IMR-90 (cell line): Measurements from ENCODE around the gene CNKSR3. TPM values are rescaled to one million over a fixed set of nuclear protein-coding genes. Genes with fewer than 3 reads are reported as not detected.

Source experiments
- ATAC-seq: fragments of 200-7000 bp; cut with Tn5 transposase; 2 replicates; pipeline ENCODE4 v1.9.1; 2020; ENCODE audit warnings: low read depth, mild to moderate bottlenecking, moderate library complexity
- Bru-seq: library from RNA; stranded (reverse); fragments of 400-500 nt; gene quantifications from one replicate; lab custom pipeline; 2021; lab: Mats Ljungman, UMichigan
- BruChase-seq, 2 experiments: library from RNA; stranded (reverse); fragments of 400-500 nt; gene quantifications; one replicate each; lab custom pipeline; 2021; lab: Mats Ljungman, UMichigan
- BruUV-seq: library from RNA; stranded (reverse); fragments of 400-500 nt; replicated peaks from 2 replicates; lab custom pipeline; 2021; lab: Mats Ljungman, UMichigan
- CTCF ChIA-PET: fragments of 300-600 bp; formaldehyde crosslinking; extraction: SDS; loops from one replicate; lab custom pipeline; 2021; ENCODE audit warnings: antibody characterized with exemption; lab: Yijun Ruan, JAX
- POLR2A ChIA-PET: fragments of 300-600 bp; sonication (Branson Sonifier 250); formaldehyde crosslinking; loops from one replicate; lab custom pipeline; 2022; ENCODE audit warnings: antibody characterized with exemption; ENCODE audit not compliant: unreplicated experiment; lab: Charles Lee
- DNase-seq: peaks from one replicate; pipeline ENCODE4 v3.0.0; 2013
- H2AFZ ChIP-seq: replicated peaks from 2 replicates; pipeline ENCODE3; 2013; ENCODE audit warnings: low read length, mild to moderate bottlenecking; ENCODE audit not compliant: poor library complexity
- H2AK5ac ChIP-seq: 2 replicates; pipeline ENCODE4 v1.6.1; 2013; ENCODE audit warnings: low read depth, low read length, inconsistent platforms
- H2AK9ac ChIP-seq: replicated peaks from 2 replicates; pipeline ENCODE3; 2013; ENCODE audit warnings: mild to moderate bottlenecking, low read depth, low read length, moderate library complexity; ENCODE audit not compliant: poor library complexity
- H2BK120ac ChIP-seq: 2 replicates; pipeline ENCODE4 v1.6.1; 2013; ENCODE audit warnings: low read depth, low read length, inconsistent platforms
- H2BK15ac ChIP-seq: 3 replicates; pipeline ENCODE4 v1.6.1; 2013; ENCODE audit warnings: low read depth, low read length, inconsistent platforms
- H2BK20ac ChIP-seq: 2 replicates; pipeline ENCODE4 v1.6.1; 2013; ENCODE audit warnings: low read depth, mild to moderate bottlenecking, inconsistent platforms, low read length, moderate library complexity
- H2BK5ac ChIP-seq: 2 replicates; pipeline ENCODE4 v1.6.1; 2013; ENCODE audit warnings: mild to moderate bottlenecking, low read depth, low read length, inconsistent platforms; ENCODE audit not compliant: poor library complexity, severe bottlenecking
- H3K14ac ChIP-seq: replicated peaks from 2 replicates; pipeline ENCODE4 v1.6.1; 2013; ENCODE audit warnings: low read depth, low read length, inconsistent platforms
- H3K18ac ChIP-seq: 2 replicates; pipeline ENCODE4 v1.6.1; 2013; ENCODE audit warnings: low read depth, low read length, control low read depth
- H3K23ac ChIP-seq: 2 replicates; pipeline ENCODE4 v1.6.1; 2013; ENCODE audit warnings: low read depth, low read length, inconsistent platforms
- H3K27ac ChIP-seq: 2 replicates; pipeline ENCODE4 v1.5.1; 2013; ENCODE audit warnings: mild to moderate bottlenecking, control low read depth, low read length; ENCODE audit not compliant: insufficient read depth
- H3K27me3 ChIP-seq: 2 replicates; pipeline ENCODE4 v1.6.1; 2013; ENCODE audit warnings: low read length; ENCODE audit not compliant: control insufficient read depth, insufficient read depth
- H3K36me3 ChIP-seq: 2 replicates; pipeline ENCODE4 v1.6.1; 2013; ENCODE audit warnings: low read length, mixed read lengths; ENCODE audit not compliant: control insufficient read depth, insufficient read depth
- H3K4ac ChIP-seq: 2 replicates; pipeline ENCODE4 v1.6.1; 2013; ENCODE audit warnings: low read depth, low read length, inconsistent platforms
- H3K4me1 ChIP-seq: 2 replicates; pipeline ENCODE4 v1.6.1; 2013; ENCODE audit warnings: low read length, mixed read lengths; ENCODE audit not compliant: control insufficient read depth, insufficient read depth
- H3K4me2 ChIP-seq: 2 replicates; pipeline ENCODE4 v1.6.1; 2013; ENCODE audit warnings: low read depth, mild to moderate bottlenecking, control low read depth, low read length, moderate library complexity
- H3K4me3 ChIP-seq: 2 replicates; pipeline ENCODE4 v1.5.1; 2013; ENCODE audit warnings: low read depth, mild to moderate bottlenecking, control low read depth, low read length, moderate library complexity; ENCODE audit not compliant: insufficient read depth
- H3K56ac ChIP-seq: 2 replicates; pipeline ENCODE4 v1.6.1; 2013; ENCODE audit warnings: low read length, inconsistent platforms; ENCODE audit not compliant: insufficient read depth; ENCODE audit errors: extremely low read depth
- H3K79me1 ChIP-seq, 2 experiments: 2 replicates each; pipeline ENCODE4 v1.6.1; 2013; ENCODE audit warnings: low read length in 2 of 2, inconsistent platforms in 1 of 2, low read depth in 1 of 2
- H3K9ac ChIP-seq: 2 replicates; pipeline ENCODE4 v1.6.1; 2013; ENCODE audit warnings: low read depth, low read length, control low read depth
- H3K9me1 ChIP-seq: 2 replicates; pipeline ENCODE4 v1.6.1; 2013; ENCODE audit warnings: low read length, inconsistent platforms; ENCODE audit not compliant: insufficient read depth
- H3K9me3 ChIP-seq: 2 replicates; pipeline ENCODE4 v1.6.1; 2013; ENCODE audit warnings: low read length; ENCODE audit not compliant: control insufficient read depth, insufficient read depth
- H4K20me1 ChIP-seq: 2 replicates; pipeline ENCODE4 v1.6.1; 2013; ENCODE audit warnings: low read length, inconsistent platforms; ENCODE audit not compliant: insufficient read depth
- H4K5ac ChIP-seq: 2 replicates; pipeline ENCODE4 v1.6.1; 2013; ENCODE audit warnings: mild to moderate bottlenecking, low read depth, low read length, control low read depth
- H4K8ac ChIP-seq, 2 experiments: 2 replicates each; pipeline ENCODE4 v1.6.1; 2013; ENCODE audit warnings: low read depth in 2 of 2, low read length in 2 of 2, control low read depth in 1 of 2, inconsistent platforms in 1 of 2
- H4K91ac ChIP-seq: 2 replicates; pipeline ENCODE4 v1.6.1; 2013; ENCODE audit warnings: low read depth, low read length, inconsistent platforms; ENCODE audit not compliant: insufficient read depth
- BHLHE40 ChIP-seq: fragments of 150-350 bp; IDR thresholded peaks from 2 replicates; pipeline ENCODE4 v1.6.1; 2016; ENCODE audit warnings: mild to moderate bottlenecking, low read depth, low read length
- CEBPB ChIP-seq: IDR thresholded peaks from 2 replicates; pipeline ENCODE4 v1.6.1; 2012; ENCODE audit warnings: low read depth, low read length, improper control_type of control experiment
- CHD1 ChIP-seq: IDR thresholded peaks from 2 replicates; pipeline ENCODE4 v1.6.1; 2012; ENCODE audit warnings: low read depth, low read length, improper control_type of control experiment
- ELK1 ChIP-seq: fragments of 150-350 bp; IDR thresholded peaks from 2 replicates; pipeline ENCODE4 v1.6.1; 2016; ENCODE audit warnings: low read depth, mild to moderate bottlenecking, low read length, moderate library complexity, borderline replicate concordance
- MAFK ChIP-seq: IDR thresholded peaks from 2 replicates; pipeline ENCODE4 v1.6.1; 2012; ENCODE audit warnings: low read depth, low read length, improper control_type of control experiment
- MAZ ChIP-seq: IDR thresholded peaks from 2 replicates; pipeline ENCODE4 v1.6.1; 2012; ENCODE audit warnings: low read depth, mild to moderate bottlenecking, low read length, improper control_type of control experiment, moderate library complexity, borderline replicate concordance
- NFE2L2 ChIP-seq: fragments of 150-350 bp; IDR thresholded peaks from 2 replicates; pipeline ENCODE4 v1.6.1; 2016; ENCODE audit warnings: low read depth, mild to moderate bottlenecking, low read length
- POLR2A ChIP-seq: IDR thresholded peaks from 2 replicates; pipeline ENCODE4 v1.6.1; 2012; ENCODE audit warnings: mild to moderate bottlenecking, low read depth, low read length
- RAD21 ChIP-seq: IDR thresholded peaks from 2 replicates; pipeline ENCODE4 v1.6.1; 2012; ENCODE audit warnings: low read length, improper control_type of control experiment
- RCOR1 ChIP-seq: IDR thresholded peaks from 2 replicates; pipeline ENCODE4 v1.6.1; 2012; ENCODE audit warnings: mild to moderate bottlenecking, low read length, improper control_type of control experiment; ENCODE audit not compliant: insufficient replicate concordance
- RFX5 ChIP-seq: IDR thresholded peaks from 2 replicates; pipeline ENCODE4 v1.8.0; 2012; ENCODE audit warnings: low read depth, mild to moderate bottlenecking, low read length, moderate library complexity
- SMC3 ChIP-seq: fragments of 150-350 bp; IDR thresholded peaks from 2 replicates; pipeline ENCODE4 v1.6.1; 2016; ENCODE audit warnings: low read depth, mild to moderate bottlenecking, antibody characterized with exemption, low read length, moderate library complexity
- USF2 ChIP-seq: fragments of 150-350 bp; IDR thresholded peaks from 2 replicates; pipeline ENCODE4 v1.6.1; 2017; ENCODE audit warnings: mild to moderate bottlenecking, antibody characterized with exemption, low read length, low read depth
- WGBS, 2 experiments: methylation state at CpG; one replicate each; pipeline versions ENCODE4 v1.1.5 to v1.1.7; 2013; ENCODE audit warnings: missing lambda C conversion rate in 2 of 2; ENCODE audit not compliant: insufficient read length in 1 of 2; ENCODE audit errors: extremely low coverage in 2 of 2; 5-methylcytosine and 5-hydroxymethylcytosine counted together
- dilution Hi-C: fragments of 300-500 bp; cut with HindIII; formaldehyde crosslinking; loops from one replicate; pipeline ENCODE4 v1.14.3; 2018; ENCODE audit warnings: low sequenced_read_pairs; ENCODE audit not compliant: unreplicated experiment
- in situ Hi-C: fragments of 300-500 bp; cut with MboI; formaldehyde crosslinking; loops from 3 replicates; pipeline ENCODE4 v1.14.3; 2019; ENCODE audit warnings: low sequenced_read_pairs, inconsistent platforms, mixed read lengths
- intact Hi-C: fragments of 100-400 bp; cut with micrococcal nuclease; formaldehyde crosslinking; loops from 2 replicates; pipeline ENCODE4 v1.10.0; 2022
- long read RNA-seq: library from polyadenylated mRNA; unstranded; transcript quantifications from one replicate; pipeline ENCODE4 v2.0.0, GENCODE V29; 2021; ENCODE audit not compliant: unreplicated experiment
- polyA plus RNA-seq, 3 experiments: library from polyadenylated mRNA; depleted of rRNA; stranded (reverse); fragments of >200 nt; gene quantifications; 2 replicates each; pipeline ENCODE4 v1.2.3, GENCODE V29; 2012; ENCODE audit warnings: low replicate concordance in 1 of 3
- total RNA-seq: library from RNA; depleted of rRNA; stranded (reverse); fragments of >200 nt; gene quantifications from 2 replicates; pipeline ENCODE4 v1.2.3, GENCODE V29; 2012; rRNA removed

CNKSR3 gene
- total RNA-seq (15.0 and 15.8 TPM in 2 replicates), polyA plus RNA-seq (2012; rRNA removed) (6.2 and 6.7 TPM in 2 replicates), Bru-seq, nascent RNA (percentile 88 among the genes with signal in this experiment), BruChase-seq, experiment 1, labeled RNA remaining after a 6-hour chase (percentile 86 among the genes with signal in this experiment), BruChase-seq, experiment 2, labeled RNA remaining after a 2-hour chase (percentile 82 among the genes with signal in this experiment)
- 2.9 and 3.3 TPM in 2 replicates for polyA plus RNA-seq (2012; cell fraction: cytosol; rRNA removed)
- polyA plus RNA-seq (2012; cell fraction: nucleus; rRNA removed; ENCODE audit: low replicate concordance): 2.8 and 6.6 TPM in 2 replicates
- long read RNA-seq, full-length matches to known transcripts: 16 of 31 reads
- long read RNA-seq, partial matches to known transcripts: 12 of 31 reads
- long read RNA-seq, other reads (novel, unspliced or antisense): 3 of 31 reads

- ATAC-seq (peak; percentile 89), DNase-seq (peak; percentile 95)
- H3K27me3 ChIP-seq: no peaks in the 10 kb centered on the region
- dilution Hi-C loops (no loop called here), intact Hi-C loops (loop anchor here (1.0 to 2.0 kb wide), 3 partner anchors 32 to 100 kb away; no protein-coding TSS in a partner anchor), in situ Hi-C loops (no loop called here)
- H3K27ac ChIP-seq: peak within 1 kb of the TSS; percentile 89
- H3K4me2 ChIP-seq: peak within 1 kb of the TSS; percentile 60
- H2BK5ac ChIP-seq: peak within 1 kb of the TSS; percentile 80
- H3K56ac ChIP-seq: peak within 1 kb of the TSS; percentile 62; the same call in 1 of the 2 replicates
- ChIA-PET POLR2A (interaction anchor here (0.6 to 1.0 kb wide), 4 partner anchors 27 to 502 kb away, joined by 6 to 13 read pairs (median 8); no protein-coding TSS in a partner anchor), CTCF (interaction anchor here (0.8 to 1.3 kb wide), 5 partner anchors 10 to 165 kb away, joined by 3 to 4 read pairs (median 3); no protein-coding TSS in a partner anchor)
- peaks cover 15% of the 10 kb centered on the region for H3K9me1 ChIP-seq
- H3K4ac ChIP-seq: peak within 1 kb of the TSS; percentile 66
- peak within 1 kb of the TSS; percentile 75 for H3K14ac ChIP-seq
- peak within 1 kb of the TSS; percentile 65 for H4K91ac ChIP-seq
- peak within 1 kb of the TSS; percentile 86 for H2AK9ac ChIP-seq
- H3K9me3 ChIP-seq: no peaks in the 10 kb centered on the region
- H2AK5ac ChIP-seq: no peak within 1 kb of the TSS
- 1% methylated on average over 27 of the region's 86 CpGs; no CpG with 5 or more reads in 1 of the 2 experiments for WGBS, 2 experiments
- H4K20me1 ChIP-seq: peaks cover 22% of the 10 kb centered on the region; the same call in 1 of the 2 replicates
- peaks cover 27 to 42% of the 10 kb centered on the region in 2 experiments for H3K79me1 ChIP-seq
- peaks cover 5% of the 10 kb centered on the region for H3K4me1 ChIP-seq
- no peak within 1 kb of the TSS for H2BK20ac ChIP-seq
- peak within 1 kb of the TSS; percentile 76 for H3K23ac ChIP-seq
- peak within 1 kb of the TSS; percentile 88 for H3K4me3 ChIP-seq
- H4K5ac ChIP-seq: peak within 1 kb of the TSS; percentile 70; the same call in 1 of the 2 replicates
- H3K9ac ChIP-seq: peak within 1 kb of the TSS; percentile 78
- H4K8ac ChIP-seq: peak within 1 kb of the TSS; percentile 19 to 72; a peak in 2 of 4 replicates
- BruUV-seq: no TSS peak
- peak within 1 kb of the TSS; percentile 62 for H2BK120ac ChIP-seq
- H3K36me3 ChIP-seq: no peaks in the 10 kb centered on the region; the same call in 1 of the 2 replicates
- H2BK15ac ChIP-seq: no peak within 1 kb of the TSS
- peak within 1 kb of the TSS; percentile 39; the same call in 1 of the 2 replicates for H3K18ac ChIP-seq
- H2AFZ ChIP-seq: peak within 1 kb of the TSS; percentile 96
- TF ChIP-seq RAD21 (0 out of 2 replicates have a peak, but pooled peaks have one; percentile 27), ELK1 (no peak), RCOR1 (no peak), SMC3 (no peak), MAFK (no peak), CEBPB (peak; percentile 36; the same call in 1 of the 2 replicates), POLR2A (peak; percentile 58), MAZ (peak; percentile 78; the same call in 1 of the 2 replicates), CHD1 (no peak), RFX5 (no peak), USF2 (no peak), NFE2L2 (no peak), BHLHE40 (peak; percentile 96)
Observed at GRCh38 chr6:154510144-154510905, at the start of gene CNKSR3. Gene CNKSR3, minus strand, starts transcription at chr6:154510685. Its CDS starts 571 bp downstream, at chr6:154510114.
